Measurements from ENCODE around the gene DOCK10.

Gene DOCK10

GRCh38 chr2:224796695-224797305 lies 245.5 kb downstream of the DOCK10 start:
- Histone ChIP-seq H4K91ac (ENCODE audit: low read depth, low read length, poor library complexity) (no peak overlapping the region), H2BK12ac (ENCODE audit: low read length) (no peak overlapping the region), H3K4me1 (ENCODE audit: control insufficient read depth in 2 of 2, insufficient read depth in 1 of 2, low read depth in 1 of 2, low read length in 2 of 2) (peaks cover 4 to 6% of the 10 kb centered on the region in 2 donors), H3K14ac (ENCODE audit: low read length) (no peak overlapping the region), H3K79me1 (ENCODE audit: low read depth, low read length) (no peaks in the 10 kb centered on the region), H3K9ac (ENCODE audit: low read depth, low read length, poor library complexity) (no peak overlapping the region), H3K4me2 (ENCODE audit: insufficient read depth, low read length, poor library complexity, severe bottlenecking) (no peak overlapping the region), H3K27ac (replicated peaks; ENCODE audit: low read length) (no peak overlapping the region), H2AFZ (ENCODE audit: low read length) (peak overlapping the region; percentile 28), H4K8ac (ENCODE audit: low read depth, low read length) (no peak overlapping the region), H2BK120ac (ENCODE audit: low read depth, low read length) (no peak overlapping the region), H2BK15ac (ENCODE audit: low read length) (no peak overlapping the region), H2AK5ac (ENCODE audit: low read depth, low read length) (no peak overlapping the region), H3K27me3 (ENCODE audit: control insufficient read depth in 3 of 3, insufficient read depth in 3 of 3, low read depth in 1 of 3, low read length in 3 of 3) (no peaks in the 10 kb centered on the region), H3K9me3 (replicated peaks in 1 of 2; ENCODE audit: control insufficient read depth in 2 of 2, insufficient read depth in 1 of 2, low read depth in 1 of 2, low read length in 2 of 2) (no peaks in the 10 kb centered on the region), H3K18ac (ENCODE audit: low read length) (no peak overlapping the region), H3K23ac (ENCODE audit: low read depth, low read length, poor library complexity) (no peak overlapping the region), H3K4me3 (ENCODE audit: low read length in 2 of 2) (no peak overlapping the region), H2BK5ac (ENCODE audit: low read length) (no peak overlapping the region), H3K36me3 (replicated peaks in 1 of 2; ENCODE audit: control insufficient read depth in 2 of 2, insufficient read depth in 2 of 2, low read length in 2 of 2) (peaks cover 0 to 6% of the 10 kb centered on the region in 2 donors), H3K4ac (ENCODE audit: low read length) (no peak overlapping the region)
- DNase-seq (ENCODE audit: low spot score), result no peak
- WGBS, 2 donors (ENCODE audit: extremely low coverage in 2 of 2, insufficient read length in 2 of 2, insufficient replicate concordance in 1 of 2), result no CpG with 5 or more reads among the region's 8 CpGs

GRCh38 chr2:224793946-224794345 lies 248.3 kb downstream of the DOCK10 start:
- no peak overlapping the region for H3K14ac ChIP-seq (ENCODE audit: low read length)
- H3K9me3 ChIP-seq (replicated peaks in 1 of 2; ENCODE audit: control insufficient read depth in 2 of 2, insufficient read depth in 1 of 2, low read depth in 1 of 2, low read length in 2 of 2), result no peaks in the 10 kb centered on the region
- no peak overlapping the region for H3K27ac ChIP-seq (replicated peaks; ENCODE audit: low read length)
- H3K4me1 ChIP-seq (ENCODE audit: control insufficient read depth in 2 of 2, insufficient read depth in 1 of 2, low read depth in 1 of 2, low read length in 2 of 2), result peaks cover 0 to 2% of the 10 kb centered on the region in 2 donors
- no peak overlapping the region for H3K23ac ChIP-seq (ENCODE audit: low read depth, low read length, poor library complexity)
- no peak overlapping the region for H2AK5ac ChIP-seq (ENCODE audit: low read depth, low read length)
- H3K27me3 ChIP-seq (ENCODE audit: control insufficient read depth in 3 of 3, insufficient read depth in 3 of 3, low read depth in 1 of 3, low read length in 3 of 3), result no peaks in the 10 kb centered on the region
- H4K8ac ChIP-seq (ENCODE audit: low read depth, low read length), result no peak overlapping the region
- H2AFZ ChIP-seq (ENCODE audit: low read length), result no peak overlapping the region
- H2BK5ac ChIP-seq (ENCODE audit: low read length), result no peak overlapping the region
- no peak overlapping the region for H3K4me3 ChIP-seq (ENCODE audit: low read length in 2 of 2)
- no peak overlapping the region for H2BK15ac ChIP-seq (ENCODE audit: low read length)
- H3K9ac ChIP-seq (ENCODE audit: low read depth, low read length, poor library complexity), result no peak overlapping the region
- no peak overlapping the region for H2BK12ac ChIP-seq (ENCODE audit: low read length)
- H3K4ac ChIP-seq (ENCODE audit: low read length), result no peak overlapping the region
- H3K4me2 ChIP-seq (ENCODE audit: insufficient read depth, low read length, poor library complexity, severe bottlenecking), result no peak overlapping the region
- no peak overlapping the region for H2BK120ac ChIP-seq (ENCODE audit: low read depth, low read length)
- no peaks in the 10 kb centered on the region for H3K36me3 ChIP-seq (replicated peaks in 1 of 2; ENCODE audit: control insufficient read depth in 2 of 2, insufficient read depth in 2 of 2, low read length in 2 of 2)
- no peak overlapping the region for H3K18ac ChIP-seq (ENCODE audit: low read length)
- no CpG with 5 or more reads among the region's 3 CpGs for WGBS, 2 donors (ENCODE audit: extremely low coverage in 2 of 2, insufficient read length in 2 of 2, insufficient replicate concordance in 1 of 2)
- no peak for DNase-seq (ENCODE audit: low spot score)
- no peak overlapping the region for H4K91ac ChIP-seq (ENCODE audit: low read depth, low read length, poor library complexity)
- no peaks in the 10 kb centered on the region for H3K79me1 ChIP-seq (ENCODE audit: low read depth, low read length)

GRCh38 chr2:224786848-224787247 lies 255.4 kb downstream of the DOCK10 start:
- no CpG with 5 or more reads among the region's 7 CpGs for WGBS, 2 donors (ENCODE audit: extremely low coverage in 2 of 2, insufficient read length in 2 of 2, insufficient replicate concordance in 1 of 2)
- no peaks in the 10 kb centered on the region for H3K36me3 ChIP-seq (replicated peaks in 1 of 2; ENCODE audit: control insufficient read depth in 2 of 2, insufficient read depth in 2 of 2, low read length in 2 of 2)
- no peak overlapping the region for H2BK15ac ChIP-seq (ENCODE audit: low read length)
- H3K4me2 ChIP-seq (ENCODE audit: insufficient read depth, low read length, poor library complexity, severe bottlenecking), result no peak overlapping the region
- H3K4me3 ChIP-seq (ENCODE audit: low read length in 2 of 2), result no peak overlapping the region
- no peak overlapping the region for H4K8ac ChIP-seq (ENCODE audit: low read depth, low read length)
- no peak overlapping the region for H2BK5ac ChIP-seq (ENCODE audit: low read length)
- no peak overlapping the region for H3K14ac ChIP-seq (ENCODE audit: low read length)
- H2AK5ac ChIP-seq (ENCODE audit: low read depth, low read length), result no peak overlapping the region
- H3K4ac ChIP-seq (ENCODE audit: low read length), result no peak overlapping the region
- H4K91ac ChIP-seq (ENCODE audit: low read depth, low read length, poor library complexity), result no peak overlapping the region
- H3K79me1 ChIP-seq (ENCODE audit: low read depth, low read length), result no peaks in the 10 kb centered on the region
- H3K27ac ChIP-seq (replicated peaks; ENCODE audit: low read length), result no peak overlapping the region
- no peak overlapping the region for H3K9ac ChIP-seq (ENCODE audit: low read depth, low read length, poor library complexity)
- no peak overlapping the region for H2AFZ ChIP-seq (ENCODE audit: low read length)
- H3K9me3 ChIP-seq (replicated peaks in 1 of 2; ENCODE audit: control insufficient read depth in 2 of 2, insufficient read depth in 1 of 2, low read depth in 1 of 2, low read length in 2 of 2), result no peaks in the 10 kb centered on the region
- no peak overlapping the region for H2BK12ac ChIP-seq (ENCODE audit: low read length)
- no peak overlapping the region for H2BK120ac ChIP-seq (ENCODE audit: low read depth, low read length)
- no peak for DNase-seq (ENCODE audit: low spot score)
- no peaks in the 10 kb centered on the region for H3K27me3 ChIP-seq (ENCODE audit: control insufficient read depth in 3 of 3, insufficient read depth in 3 of 3, low read depth in 1 of 3, low read length in 3 of 3)
- H3K18ac ChIP-seq (ENCODE audit: low read length), result no peak overlapping the region
- H3K23ac ChIP-seq (ENCODE audit: low read depth, low read length, poor library complexity), result no peak overlapping the region
- H3K4me1 ChIP-seq (ENCODE audit: control insufficient read depth in 2 of 2, insufficient read depth in 1 of 2, low read depth in 1 of 2, low read length in 2 of 2), result peaks cover 0 to 4% of the 10 kb centered on the region in 2 donors

- no peak overlapping the region for H3K4ac ChIP-seq (ENCODE audit: low read length)
- H3K4me3 ChIP-seq (ENCODE audit: low read length in 2 of 2), result no peak overlapping the region
- no peak overlapping the region for H2AFZ ChIP-seq (ENCODE audit: low read length)
- H3K9ac ChIP-seq (ENCODE audit: low read depth, low read length, poor library complexity), result no peak overlapping the region
- H3K4me1 ChIP-seq (ENCODE audit: control insufficient read depth in 2 of 2, insufficient read depth in 1 of 2, low read depth in 1 of 2, low read length in 2 of 2), result peaks cover 0 to 19% of the 10 kb centered on the region in 2 donors
- H3K4me2 ChIP-seq (ENCODE audit: insufficient read depth, low read length, poor library complexity, severe bottlenecking), result no peak overlapping the region
- no peak overlapping the region for H3K18ac ChIP-seq (ENCODE audit: low read length)
- H2BK5ac ChIP-seq (ENCODE audit: low read length), result no peak overlapping the region
- H2BK12ac ChIP-seq (ENCODE audit: low read length), result no peak overlapping the region
- no peak overlapping the region for H4K8ac ChIP-seq (ENCODE audit: low read depth, low read length)
- no peaks in the 10 kb centered on the region for H3K9me3 ChIP-seq (replicated peaks in 1 of 2; ENCODE audit: control insufficient read depth in 2 of 2, insufficient read depth in 1 of 2, low read depth in 1 of 2, low read length in 2 of 2)
- H3K27me3 ChIP-seq (ENCODE audit: control insufficient read depth in 3 of 3, insufficient read depth in 3 of 3, low read depth in 1 of 3, low read length in 3 of 3), result no peaks in the 10 kb centered on the region
- no peak overlapping the region for H3K23ac ChIP-seq (ENCODE audit: low read depth, low read length, poor library complexity)
- no peak overlapping the region for H3K14ac ChIP-seq (ENCODE audit: low read length)
- H3K36me3 ChIP-seq (replicated peaks in 1 of 2; ENCODE audit: control insufficient read depth in 2 of 2, insufficient read depth in 2 of 2, low read length in 2 of 2), result no peaks in the 10 kb centered on the region
- DNase-seq (ENCODE audit: low spot score), result no peak
- H2AK5ac ChIP-seq (ENCODE audit: low read depth, low read length), result no peak overlapping the region
- no peak overlapping the region for H4K91ac ChIP-seq (ENCODE audit: low read depth, low read length, poor library complexity)
- no peaks in the 10 kb centered on the region for H3K79me1 ChIP-seq (ENCODE audit: low read depth, low read length)
- no peak overlapping the region for H2BK120ac ChIP-seq (ENCODE audit: low read depth, low read length)
- no peak overlapping the region for H2BK15ac ChIP-seq (ENCODE audit: low read length)
- H3K27ac ChIP-seq (replicated peaks; ENCODE audit: low read length), result no peak overlapping the region
Measured at GRCh38 chr2:224781400-224781799, 260.9 kb downstream of the DOCK10 start.

Measured in neuronal stem cell (in vitro differentiated cells).